CD4-positive, CD25-positive, alpha-beta regulatory T cell (primary cell): ENCODE data around the gene SV2B. TPM values are rescaled to one million over a fixed set of nuclear protein-coding genes. Genes with fewer than 3 reads are reported as not detected.

Experiments
- ATAC-seq, 2 donors: fragments of 150-1000 bp; cut with Tn5 transposase; one replicate each; pipeline ENCODE4 v1.10.0; 2021; ENCODE audit warnings: low read depth in 2 of 2, moderate number of reproducible peaks in 2 of 2, moderate library complexity in 1 of 2
- DNase-seq, 3 donors: peaks; one replicate each; pipeline versions ENCODE4 v3.0.0 to v3.0.0-alpha.2; 2012 to 2022; ENCODE audit warnings: mixed read lengths in 1 of 3
- H3K27ac ChIP-seq: one replicate; pipeline ENCODE4 v1.7.0; 2013; ENCODE audit warnings: mild to moderate bottlenecking, low read length; ENCODE audit not compliant: insufficient read depth, poor library complexity, severe bottlenecking
- H3K27me3 ChIP-seq: one replicate; pipeline ENCODE4 v1.7.0; 2013; ENCODE audit warnings: low read length; ENCODE audit not compliant: control insufficient read depth, insufficient read depth
- H3K36me3 ChIP-seq: one replicate; pipeline ENCODE4 v1.7.0; 2013; ENCODE audit warnings: mild to moderate bottlenecking, low read length, moderate library complexity; ENCODE audit not compliant: control insufficient read depth, insufficient read depth
- H3K4me1 ChIP-seq: 2 replicates; pipeline ENCODE4 v1.7.0; 2013; ENCODE audit warnings: mild to moderate bottlenecking, low read length; ENCODE audit not compliant: insufficient read depth, control insufficient read depth, poor library complexity, severe bottlenecking
- H3K4me3 ChIP-seq: one replicate; pipeline ENCODE4 v1.7.0; 2013; ENCODE audit warnings: low read depth, mild to moderate bottlenecking, low read length, moderate library complexity
- H3K9me3 ChIP-seq, 2 experiments: 1 replicate in 1 of 2; 2 replicates in 1 of 2; pipeline ENCODE4 v1.7.0; 2013; ENCODE audit warnings: low read length in 2 of 2, mild to moderate bottlenecking in 1 of 2, moderate library complexity in 1 of 2; ENCODE audit not compliant: control insufficient read depth in 2 of 2
- H3K27ac Mint-ChIP-seq, 3 donors: one replicate each; pipeline ENCODE4 v1.8.0; 2020 to 2022; ENCODE audit warnings: mild to moderate bottlenecking in 3 of 3, mixed read lengths in 3 of 3, moderate library complexity in 2 of 3
- H3K27me3 Mint-ChIP-seq: one replicate; pipeline ENCODE4 v1.8.0; 2022; ENCODE audit warnings: mild to moderate bottlenecking, mixed read lengths
- H3K36me3 Mint-ChIP-seq: one replicate; pipeline ENCODE4 v1.8.0; 2020; ENCODE audit warnings: mixed read lengths
- H3K4me1 Mint-ChIP-seq, 4 donors: one replicate each; pipeline ENCODE4 v1.8.0; 2020 to 2022; ENCODE audit warnings: mixed read lengths in 4 of 4, mild to moderate bottlenecking in 1 of 4
- H3K4me3 Mint-ChIP-seq, 4 donors: one replicate each; pipeline ENCODE4 v1.8.0; 2020 to 2022; ENCODE audit warnings: mild to moderate bottlenecking in 4 of 4, mixed read lengths in 4 of 4, moderate library complexity in 3 of 4
- H3K9me3 Mint-ChIP-seq, 7 donors: one replicate each; pipeline ENCODE4 v1.8.0; 2020 to 2022; ENCODE audit warnings: mixed read lengths in 7 of 7, mild to moderate bottlenecking in 3 of 7, moderate library complexity in 2 of 7
- polyA plus RNA-seq, 4 donors: library from polyadenylated mRNA; unstranded; fragments of 300-500 nt; fragmentation: Illumina TruSeq; gene quantifications; one replicate each; pipeline ENCODE4 v1.2.3, GENCODE V29; 2021
- total RNA-seq: library from RNA; stranded (reverse); gene quantifications from one replicate; pipeline ENCODE4 v1.2.3, GENCODE V29; 2022

Gene SV2B
- total and polyA plus RNA-seq, 5 donors from 2014 or later: 0.06 TPM; not detected in 4

DNA sequence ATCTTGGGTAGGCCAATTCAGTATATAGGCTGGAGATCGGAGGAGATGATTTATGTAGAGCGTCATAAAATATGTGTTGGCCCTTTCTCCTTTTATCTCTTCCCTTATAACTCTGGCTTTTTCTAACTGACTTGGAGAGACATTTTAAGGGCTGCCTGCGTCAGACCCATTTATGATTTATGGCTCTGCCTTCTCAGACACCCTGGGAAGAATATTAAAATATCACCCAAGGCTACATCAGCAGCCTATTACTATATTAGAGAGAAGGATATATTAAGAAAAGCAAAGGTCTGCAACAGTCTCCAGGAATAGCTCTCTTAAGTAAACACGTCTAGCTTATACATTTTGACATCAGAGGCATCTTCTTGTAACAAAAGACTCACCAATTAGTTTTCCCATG is 179.4 kb downstream of the SV2B start:
- DNase-seq (no peak), ATAC-seq (no peak)
- Mint-ChIP-seq H3K27ac (no peak overlapping the region), H3K4me3 (no peak overlapping the region), H3K9me3 (peaks cover 0 to 8% (median 4%) of the 10 kb centered on the region in 7 donors), H3K4me1 (no peaks in the 10 kb centered on the region), H3K27me3 (peaks cover 14% of the 10 kb centered on the region), H3K36me3 (peaks cover 3% of the 10 kb centered on the region)
- Histone ChIP-seq H3K4me3 (no peak overlapping the region), H3K9me3 (peaks cover 0 to 2% of the 10 kb centered on the region in 2 experiments), H3K27ac (no peak overlapping the region), H3K4me1 (no peaks in the 10 kb centered on the region), H3K36me3 (no peaks in the 10 kb centered on the region), H3K27me3 (peaks cover 5% of the 10 kb centered on the region)

DNA sequence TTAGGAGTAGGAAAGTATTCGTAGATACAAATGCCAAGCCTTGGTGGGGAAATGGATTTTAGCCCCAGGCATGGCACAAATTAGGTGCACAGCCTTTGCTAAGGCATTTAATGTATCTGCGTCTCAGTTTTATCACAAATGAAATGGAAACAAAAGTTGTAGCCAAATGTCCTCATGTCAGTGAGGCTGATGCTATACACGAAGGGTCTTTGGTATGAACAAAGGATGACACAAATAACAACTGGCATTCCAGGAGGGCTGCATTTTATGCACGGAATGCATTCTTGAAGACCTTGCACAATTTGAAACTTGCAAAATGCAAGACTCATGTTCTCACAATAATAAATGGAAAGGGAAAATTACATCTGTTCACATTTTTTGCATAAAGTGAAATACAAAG is 181.9 kb downstream of the SV2B start:
- no peaks in the 10 kb centered on the region for H3K4me1 ChIP-seq
- H3K27ac Mint-ChIP-seq: no peak overlapping the region
- H3K9me3 Mint-ChIP-seq: peaks cover 0 to 1% (median 0%) of the 10 kb centered on the region in 7 donors
- no peak overlapping the region for H3K4me3 ChIP-seq
- peaks cover 13% of the 10 kb centered on the region for H3K27me3 Mint-ChIP-seq
- H3K4me1 Mint-ChIP-seq: no peaks in the 10 kb centered on the region
- no peak overlapping the region for H3K4me3 Mint-ChIP-seq
- no peaks in the 10 kb centered on the region for H3K36me3 Mint-ChIP-seq
- ATAC-seq (no peak), DNase-seq (no peak)
- no peak overlapping the region for H3K27ac ChIP-seq
- H3K36me3 ChIP-seq: no peaks in the 10 kb centered on the region
- peaks cover 0 to 2% of the 10 kb centered on the region in 2 experiments for H3K9me3 ChIP-seq
- H3K27me3 ChIP-seq: peaks cover 5% of the 10 kb centered on the region

DNA sequence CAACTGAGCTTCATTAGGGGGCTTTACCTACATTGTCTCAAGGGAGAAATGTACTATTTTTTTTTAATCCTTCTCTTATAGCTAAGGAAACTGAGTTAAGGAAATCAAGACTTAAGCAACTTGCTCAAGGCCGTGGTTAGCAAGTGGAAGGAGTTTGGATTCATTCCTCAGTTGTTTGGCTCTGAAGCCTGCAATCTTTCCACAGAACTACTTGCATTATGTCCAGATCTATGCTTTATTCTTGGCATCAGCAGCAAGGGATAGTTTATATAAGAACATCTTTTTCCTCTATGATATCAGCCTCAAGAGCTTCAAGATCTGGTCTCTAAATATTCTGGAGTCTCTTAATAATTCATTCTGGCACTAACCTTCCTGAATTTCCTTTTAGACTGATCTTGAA is 182.4 kb downstream of the SV2B start:
- Histone ChIP-seq H3K9me3 (no peaks in the 10 kb centered on the region), H3K36me3 (no peaks in the 10 kb centered on the region), H3K27me3 (peaks cover 8% of the 10 kb centered on the region), H3K27ac (no peak overlapping the region), H3K4me3 (no peak overlapping the region), H3K4me1 (no peaks in the 10 kb centered on the region)
- H3K9me3 Mint-ChIP-seq: peaks cover 0 to 1% (median 0%) of the 10 kb centered on the region in 7 donors
- no peak overlapping the region for H3K4me3 Mint-ChIP-seq
- DNase-seq (no peak), ATAC-seq (no peak)
- no peak overlapping the region for H3K27ac Mint-ChIP-seq
- no peaks in the 10 kb centered on the region for H3K4me1 Mint-ChIP-seq
- H3K36me3 Mint-ChIP-seq: no peaks in the 10 kb centered on the region
- H3K27me3 Mint-ChIP-seq: peaks cover 15% of the 10 kb centered on the region

DNA sequence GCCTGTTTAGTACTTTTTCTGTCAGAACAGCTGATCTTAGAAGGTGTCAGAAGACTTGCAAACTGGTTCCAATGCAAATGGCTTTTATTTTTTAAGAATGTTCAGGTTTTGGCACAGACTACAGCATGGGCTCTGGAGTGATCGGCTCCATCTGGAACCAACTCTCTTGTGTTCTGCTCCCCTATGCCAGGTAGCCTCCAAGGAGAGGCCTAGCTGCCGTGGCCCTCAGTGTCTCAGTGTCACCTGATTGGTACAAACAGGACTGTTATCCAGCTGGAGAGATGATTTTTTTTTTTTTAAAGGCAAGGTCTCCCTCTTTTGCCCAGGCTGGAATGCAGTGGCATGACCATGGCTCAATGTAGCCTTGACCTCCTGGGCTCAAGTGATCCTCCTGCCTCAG is 183.1 kb downstream of the SV2B start:
- Mint-ChIP-seq H3K4me1 (no peaks in the 10 kb centered on the region), H3K27ac (no peak overlapping the region), H3K27me3 (peaks cover 14% of the 10 kb centered on the region), H3K36me3 (no peaks in the 10 kb centered on the region), H3K9me3 (no peaks in the 10 kb centered on the region), H3K4me3 (no peak overlapping the region)
- ATAC-seq (no peak), DNase-seq (no peak)
- H3K27ac ChIP-seq: no peak overlapping the region
- H3K4me1 ChIP-seq: no peaks in the 10 kb centered on the region
- peaks cover 8% of the 10 kb centered on the region for H3K27me3 ChIP-seq
- H3K9me3 ChIP-seq: no peaks in the 10 kb centered on the region
- H3K36me3 ChIP-seq: no peaks in the 10 kb centered on the region
- H3K4me3 ChIP-seq: no peak overlapping the region

DNA sequence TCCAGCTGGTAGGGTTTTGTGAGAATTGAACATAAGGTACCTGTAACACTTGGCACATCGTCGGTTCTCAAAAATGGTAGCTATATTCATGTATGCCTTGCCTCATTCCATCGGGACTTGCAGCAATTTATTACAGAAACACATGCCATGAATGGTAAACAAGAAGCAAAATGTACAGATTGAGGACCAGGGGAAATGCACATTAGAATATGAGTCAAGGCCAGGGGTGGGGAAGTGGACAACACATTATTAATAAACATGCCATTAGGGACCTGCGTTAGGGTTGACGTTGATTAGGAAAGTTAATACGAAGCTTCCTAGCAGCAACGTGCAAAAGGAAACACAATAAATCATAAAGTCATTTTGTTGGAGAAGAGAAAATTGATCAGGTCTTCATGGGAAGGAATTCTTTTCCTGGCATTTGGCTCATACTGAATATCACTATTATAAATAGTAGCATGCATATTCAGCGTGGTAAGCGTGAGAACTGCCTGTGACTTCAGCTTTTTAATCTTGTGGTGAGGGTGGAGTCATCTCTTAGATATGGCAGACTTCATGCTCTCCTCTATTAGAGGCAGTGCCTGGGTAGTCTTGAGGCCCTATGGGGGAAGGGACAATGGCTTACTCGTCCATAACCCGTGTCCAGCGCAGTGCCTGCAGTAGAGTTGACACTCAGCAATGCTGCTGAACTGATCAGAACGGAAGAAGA is 184.9 kb downstream of the SV2B start:
- no peak overlapping the region for H3K4me3 ChIP-seq
- no peak for ATAC-seq

DNA sequence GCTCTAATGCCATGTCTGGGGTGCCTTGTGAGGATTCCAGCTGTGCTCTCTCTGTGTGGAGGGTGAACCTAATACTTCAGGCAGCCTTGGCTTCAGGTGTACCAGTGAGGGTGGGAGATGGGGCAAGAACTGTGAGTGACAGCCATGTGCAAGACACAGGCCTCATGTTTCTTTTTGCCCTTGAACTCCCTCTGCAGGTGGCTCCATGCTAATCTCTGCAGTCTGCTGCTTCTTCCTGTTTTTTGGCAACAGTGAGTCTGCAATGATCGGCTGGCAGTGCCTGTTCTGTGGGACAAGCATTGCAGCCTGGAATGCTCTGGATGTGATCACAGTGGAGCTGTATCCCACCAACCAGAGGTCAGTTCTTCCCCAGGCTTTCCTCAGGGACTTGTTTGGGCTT is 189.3 kb downstream of the SV2B start:
- ATAC-seq (no peak), DNase-seq (peak in 1 of 3 donors; percentile 32)
- no peaks in the 10 kb centered on the region for H3K4me1 ChIP-seq
- no peak overlapping the region for H3K4me3 ChIP-seq
- H3K36me3 ChIP-seq: no peaks in the 10 kb centered on the region
- Mint-ChIP-seq H3K4me3 (no peak overlapping the region), H3K27ac (no peak overlapping the region), H3K36me3 (no peaks in the 10 kb centered on the region), H3K27me3 (peaks cover 22% of the 10 kb centered on the region), H3K4me1 (no peaks in the 10 kb centered on the region), H3K9me3 (no peaks in the 10 kb centered on the region)
- peaks cover 7% of the 10 kb centered on the region for H3K27me3 ChIP-seq
- no peaks in the 10 kb centered on the region for H3K9me3 ChIP-seq
- H3K27ac ChIP-seq: no peak overlapping the region

More for the DNA sequence above, 184.9 kb downstream of the SV2B start:
- Mint-ChIP-seq H3K9me3 (no peaks in the 10 kb centered on the region), H3K36me3 (no peaks in the 10 kb centered on the region), H3K4me1 (no peaks in the 10 kb centered on the region), H3K27ac (no peak overlapping the region), H3K27me3 (peaks cover 14% of the 10 kb centered on the region), H3K4me3 (no peak overlapping the region)
- H3K4me1 ChIP-seq: no peaks in the 10 kb centered on the region
- H3K27me3 ChIP-seq: peaks cover 8% of the 10 kb centered on the region
- DNase-seq: no peak
- H3K36me3 ChIP-seq: no peaks in the 10 kb centered on the region
- H3K27ac ChIP-seq: no peak overlapping the region
- no peaks in the 10 kb centered on the region for H3K9me3 ChIP-seq

DNA sequence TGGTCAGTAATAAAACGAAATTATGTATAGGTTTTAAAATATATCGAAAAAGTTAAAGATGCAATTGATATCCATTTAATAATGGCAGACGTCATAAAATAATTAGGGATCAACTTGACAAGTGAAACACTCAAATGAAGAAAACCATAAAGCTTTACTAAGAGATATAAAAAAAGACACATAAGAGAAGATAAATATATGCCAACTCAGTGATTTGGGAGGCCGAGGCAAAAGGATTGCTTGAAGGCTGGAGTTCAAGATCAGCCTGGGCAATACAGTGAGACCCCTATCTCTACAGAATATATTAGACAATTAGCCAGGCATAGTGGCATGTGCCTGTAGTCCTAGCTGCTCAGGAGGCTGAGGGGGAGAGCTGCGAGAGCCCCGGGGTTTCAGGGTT is 190.5 kb downstream of the SV2B start:
- H3K4me3 Mint-ChIP-seq: no peak overlapping the region
- H3K36me3 ChIP-seq: no peaks in the 10 kb centered on the region
- no peak overlapping the region for H3K27ac Mint-ChIP-seq
- no peak overlapping the region for H3K27ac ChIP-seq
- H3K4me3 ChIP-seq: no peak overlapping the region
- H3K4me1 ChIP-seq: no peaks in the 10 kb centered on the region
- peaks cover 27% of the 10 kb centered on the region for H3K27me3 Mint-ChIP-seq
- no peaks in the 10 kb centered on the region for H3K4me1 Mint-ChIP-seq
- H3K9me3 Mint-ChIP-seq: no peaks in the 10 kb centered on the region
- ATAC-seq: no peak
- H3K9me3 ChIP-seq: no peaks in the 10 kb centered on the region
- H3K27me3 ChIP-seq: peaks cover 7% of the 10 kb centered on the region
- no peak for DNase-seq
- H3K36me3 Mint-ChIP-seq: no peaks in the 10 kb centered on the region

DNA sequence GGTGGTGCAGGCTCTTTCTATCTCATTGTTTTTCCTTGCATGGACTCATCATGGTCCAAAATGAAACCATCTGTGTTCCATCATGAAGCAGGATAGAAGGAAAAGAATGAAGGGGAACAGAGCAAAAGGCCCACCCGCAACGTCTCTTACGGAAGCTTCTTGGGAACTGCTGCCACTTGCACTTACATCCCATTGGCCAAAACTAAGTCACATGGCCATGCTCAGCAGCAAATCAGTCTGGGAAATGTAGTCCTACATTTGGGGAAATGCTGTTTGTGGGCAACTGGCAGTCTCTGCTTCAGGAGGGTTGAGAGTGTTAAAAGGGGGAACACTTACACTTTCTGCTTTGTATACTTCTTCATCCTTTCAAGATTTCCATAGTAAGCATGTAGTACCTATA is 191.6 kb downstream of the SV2B start:
- no peaks in the 10 kb centered on the region for H3K4me1 Mint-ChIP-seq
- no peak overlapping the region for H3K27ac Mint-ChIP-seq
- peak in 1 of 3 donors; percentile 28 for DNase-seq
- peaks cover 21% of the 10 kb centered on the region for H3K27me3 Mint-ChIP-seq
- peaks cover 7% of the 10 kb centered on the region for H3K27me3 ChIP-seq
- H3K4me3 ChIP-seq: no peak overlapping the region
- no peak overlapping the region for H3K4me3 Mint-ChIP-seq
- no peaks in the 10 kb centered on the region for H3K9me3 ChIP-seq
- no peak overlapping the region for H3K27ac ChIP-seq
- H3K9me3 Mint-ChIP-seq: no peaks in the 10 kb centered on the region
- no peaks in the 10 kb centered on the region for H3K36me3 ChIP-seq
- no peaks in the 10 kb centered on the region for H3K4me1 ChIP-seq
- H3K36me3 Mint-ChIP-seq: no peaks in the 10 kb centered on the region
- ATAC-seq: no peak
